HG03196 (cell line): ENCODE data around the gene ADIRF.
"Not testable (repeated sequence)": the region's sequence is repeated elsewhere in the genome, so short reads cannot be mapped to it uniquely, and the experiment has no call there.

Experiments used
- ATAC-seq: cut with Tn5 transposase; IDR thresholded peaks from one replicate; pipeline ENCODE4 v1.9.1; 2021; ENCODE audit not compliant: unreplicated experiment

ADIRF gene

DNA sequence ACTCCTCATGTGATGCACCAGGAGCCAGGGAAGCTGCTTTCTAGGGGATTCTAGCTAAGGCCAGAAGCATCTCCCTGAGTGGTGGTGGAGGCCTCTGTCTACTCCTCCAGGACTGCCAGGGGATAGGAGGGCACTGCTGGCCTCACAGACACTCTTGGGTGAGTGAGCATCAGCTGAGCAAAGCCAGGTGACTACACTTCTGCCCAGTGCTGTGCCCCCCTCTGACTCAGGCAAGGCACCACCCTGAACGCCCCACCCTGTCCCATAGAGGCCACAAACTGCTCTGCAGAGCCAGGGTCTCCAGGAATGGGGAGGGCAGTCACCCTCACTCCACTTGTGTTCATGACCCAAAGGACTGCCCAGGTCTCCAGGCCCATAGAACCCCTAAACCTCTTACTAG, 51.2 kb downstream of the ADIRF start:
- ATAC-seq: not testable (repeated sequence)

DNA sequence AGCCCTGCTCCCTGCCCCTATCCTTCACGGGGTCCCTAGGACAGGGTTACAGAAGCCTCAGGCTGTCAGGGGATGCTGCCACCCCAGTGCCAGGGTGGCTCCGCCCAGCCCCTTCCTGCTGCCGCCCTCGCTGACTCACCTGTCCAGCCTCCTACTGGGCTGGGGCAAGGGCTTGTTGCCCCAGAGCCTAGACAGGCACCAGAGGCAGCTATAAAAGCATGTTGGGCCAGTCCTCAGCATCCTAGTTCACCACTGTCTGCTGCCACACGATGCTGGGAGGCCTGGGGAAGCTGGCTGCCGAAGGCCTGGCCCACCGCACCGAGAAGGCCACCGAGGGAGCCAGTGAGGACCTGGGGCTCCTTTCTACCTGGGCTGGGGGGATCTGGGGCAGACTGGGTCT, 51.8 kb downstream of the ADIRF start, which contains the start of gene FAM25A:
FAM25A (plus strand) TSS at position 239 of the 400 bp plus-strand sequence; CDS start at position 270, 31 bp downstream.
- ATAC-seq: not testable (repeated sequence)
